Anterior cingulate cortex (tissue), 58 donors: Measurements from ENCODE around the gene SV2A.

Experiments
- DNase-seq, 58 donors: peaks; one replicate each; lab custom pipeline; 2025; lab: John Stamatoyannopoulos, UW

The SV2A gene

DNA sequence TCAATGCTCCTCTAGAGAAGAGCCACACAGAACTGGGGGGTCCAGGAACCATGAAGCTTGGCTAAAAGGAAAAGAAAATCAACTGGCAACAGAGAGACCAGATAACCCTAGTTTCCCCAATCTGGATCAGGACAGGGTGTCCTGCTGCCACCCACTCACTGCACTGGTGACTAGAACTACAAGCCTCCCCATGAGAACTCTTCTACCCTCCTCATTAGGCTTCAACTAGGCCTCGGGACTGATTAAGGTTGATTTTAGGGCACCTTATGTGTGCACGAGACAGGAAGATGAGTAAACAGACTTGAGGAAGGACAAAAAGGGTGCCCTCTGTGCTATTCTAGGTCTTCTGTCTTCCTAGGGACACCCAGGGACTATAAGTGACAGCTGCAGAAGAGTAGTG is 12.2 kb upstream of the SV2A start:
- DNase-seq, result no peak

DNA sequence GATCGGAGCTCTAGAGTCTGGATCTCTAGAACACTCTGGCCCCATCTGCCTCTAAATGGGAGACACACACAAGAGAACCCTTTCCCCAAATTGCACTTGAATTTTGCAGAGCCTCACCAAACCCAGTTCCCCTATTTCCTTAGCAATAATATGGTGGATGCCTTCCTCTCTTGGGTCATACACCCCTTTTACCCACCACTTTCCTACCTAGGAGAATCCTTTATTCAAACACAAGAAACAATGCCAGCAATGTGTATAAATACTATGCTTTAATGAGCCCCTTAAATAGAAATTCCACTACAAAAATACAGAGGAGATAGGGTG is 10.7 kb upstream of the SV2A start:
- no peak for DNase-seq

DNA sequence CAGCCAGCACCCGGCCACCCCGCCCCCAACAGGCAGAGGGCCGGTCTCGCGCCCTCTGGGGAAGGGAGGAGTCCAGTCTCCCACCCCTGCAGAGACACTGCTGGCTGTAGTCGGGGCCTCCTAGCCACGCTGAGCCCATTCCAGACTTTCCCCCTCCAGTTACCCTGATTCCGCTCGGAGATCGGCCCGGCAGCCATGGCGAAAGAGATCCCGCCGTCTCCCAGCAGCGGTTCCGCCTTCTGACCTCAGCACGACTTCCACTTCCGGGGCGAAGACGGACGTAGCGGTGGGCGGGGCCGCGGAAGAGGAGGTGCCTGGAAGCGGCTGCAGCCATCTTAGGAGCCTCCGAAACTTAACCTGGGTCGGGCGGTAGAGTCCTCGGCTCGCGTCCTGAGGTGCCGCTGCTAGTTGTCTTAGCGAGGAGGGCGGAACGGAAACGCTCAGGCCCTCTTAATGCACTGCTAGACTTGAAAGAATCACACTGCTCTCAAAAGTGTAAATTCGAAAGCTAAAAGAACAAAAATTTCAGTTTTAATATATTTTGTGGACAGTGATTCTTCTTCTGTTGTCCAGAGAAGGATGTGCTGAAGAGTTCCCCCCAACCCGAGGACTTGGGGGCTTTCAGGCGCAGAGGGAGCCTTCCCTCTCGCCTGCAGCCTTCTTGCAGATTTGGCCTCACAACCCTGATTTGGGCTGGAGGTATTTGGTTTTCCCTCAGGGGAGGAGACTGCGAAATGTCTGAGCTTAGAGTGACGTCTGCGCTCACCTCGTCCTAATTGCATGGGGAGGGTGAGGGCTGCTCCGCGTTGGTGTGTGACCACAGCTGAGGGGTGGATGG is 10.1 kb upstream of the SV2A start, which contains the start of gene SF3B4:
Gene SF3B4, minus strand, starts transcription at position 241 of the 838 bp plus-strand sequence. Its CDS starts 44 bp downstream, at position 197.
- peak; percentile 58 to 98 (median 93) for DNase-seq

DNA sequence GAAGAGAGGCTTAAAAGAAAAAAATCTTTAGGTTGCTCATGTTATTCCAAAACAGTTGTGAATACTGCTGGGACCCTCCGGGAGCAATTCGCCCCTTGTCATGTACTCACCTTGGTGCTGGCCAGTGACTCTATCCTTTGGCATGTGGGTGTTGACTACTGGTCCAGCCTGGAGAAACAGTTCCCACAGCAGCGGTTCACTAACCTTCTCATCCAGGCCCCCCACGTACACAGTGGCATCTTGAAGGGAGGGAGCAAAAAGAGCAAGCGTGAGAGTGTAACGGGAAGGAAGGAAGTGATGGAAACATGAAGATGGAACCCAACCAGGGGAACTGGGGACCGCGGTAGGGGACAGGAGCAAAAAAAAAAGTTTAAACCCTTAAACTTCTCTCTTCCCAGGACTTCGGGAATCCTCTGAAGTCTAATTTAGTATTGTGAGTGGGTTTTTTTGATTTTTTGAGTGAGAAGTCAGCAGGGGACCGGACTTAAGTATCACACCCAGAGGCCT is 9.5 kb upstream of the SV2A start:
- no peak for DNase-seq

DNA sequence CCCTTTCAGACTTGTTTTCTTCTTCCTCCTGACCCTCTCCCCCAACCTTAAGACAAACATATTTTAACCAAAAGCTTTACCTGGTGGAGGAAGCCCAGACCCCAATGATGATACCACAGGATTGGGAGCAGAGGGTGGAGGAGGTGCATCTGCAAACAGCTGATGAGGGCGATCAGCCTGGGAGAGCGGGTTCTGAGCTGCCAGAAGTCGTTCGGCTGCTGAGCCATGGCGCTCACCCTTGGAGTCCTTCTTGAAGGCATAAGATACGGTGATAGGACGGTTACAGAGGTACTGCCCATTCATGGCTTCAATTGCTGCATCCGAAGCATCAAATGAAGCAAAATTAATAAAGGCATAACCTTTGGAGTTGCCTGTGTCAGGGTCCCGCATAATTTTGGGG is 8.7 kb upstream of the SV2A start:
- DNase-seq, result no peak

DNA sequence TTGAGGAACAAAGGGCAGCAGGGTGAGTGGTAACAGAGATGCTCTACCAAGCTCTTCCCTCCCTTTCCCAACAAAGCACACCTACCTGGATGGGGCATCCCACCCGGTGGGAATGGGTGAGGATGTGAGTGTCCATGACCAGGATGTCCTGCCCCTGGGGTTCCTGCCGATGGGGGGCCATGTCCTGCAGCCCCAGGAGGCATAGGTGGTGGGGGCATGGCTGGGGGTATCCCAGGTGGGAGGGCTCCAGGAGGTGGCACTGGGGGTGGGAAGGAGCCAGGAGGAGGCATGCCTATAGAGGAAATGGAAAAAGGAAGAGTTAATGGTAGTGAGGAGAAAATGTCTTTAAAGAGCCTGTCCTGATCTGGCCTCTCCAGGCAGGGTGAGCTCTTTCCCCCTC is 8.1 kb upstream of the SV2A start:
- DNase-seq, result no peak

DNA sequence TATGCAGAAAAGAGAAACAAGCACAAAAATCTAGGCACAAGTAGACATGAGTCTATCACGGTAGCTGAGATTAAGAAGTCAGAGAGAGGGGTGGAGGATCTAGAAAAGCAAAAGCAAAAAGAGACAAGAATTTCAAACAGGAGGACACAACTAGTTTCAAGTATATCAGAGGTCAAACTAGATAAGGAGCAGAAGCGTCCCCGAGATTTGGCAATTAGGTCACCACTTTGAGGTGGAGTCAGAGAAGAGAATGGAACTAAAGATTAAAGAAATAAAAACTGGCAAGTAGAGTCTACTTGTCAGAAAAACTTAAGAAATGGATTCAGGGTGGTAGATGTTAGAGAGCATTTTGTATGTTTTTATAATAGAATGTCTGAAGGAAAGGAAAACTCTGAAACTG is 7.7 kb upstream of the SV2A start:
- DNase-seq, result no peak

DNA sequence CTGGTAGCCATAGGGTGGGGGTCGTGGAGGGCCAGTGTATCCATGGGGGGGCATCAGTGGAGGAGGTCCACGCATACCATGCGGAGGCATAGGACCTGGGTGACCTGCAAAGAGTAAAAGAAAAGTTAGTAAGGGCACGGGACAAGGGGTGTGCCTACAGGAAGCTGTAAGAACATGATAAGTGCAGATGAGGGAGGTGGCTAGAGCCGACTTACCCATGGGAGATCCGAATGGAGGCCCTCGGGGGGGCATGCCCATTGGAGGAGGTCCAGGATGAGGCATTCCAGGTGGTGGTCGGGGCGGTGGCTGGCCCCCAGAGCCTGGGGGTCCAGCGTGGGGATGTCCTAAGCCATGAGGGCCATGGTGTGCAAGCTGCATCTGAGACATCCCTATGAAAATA is 6.0 kb upstream of the SV2A start:
- DNase-seq, result no peak

DNA sequence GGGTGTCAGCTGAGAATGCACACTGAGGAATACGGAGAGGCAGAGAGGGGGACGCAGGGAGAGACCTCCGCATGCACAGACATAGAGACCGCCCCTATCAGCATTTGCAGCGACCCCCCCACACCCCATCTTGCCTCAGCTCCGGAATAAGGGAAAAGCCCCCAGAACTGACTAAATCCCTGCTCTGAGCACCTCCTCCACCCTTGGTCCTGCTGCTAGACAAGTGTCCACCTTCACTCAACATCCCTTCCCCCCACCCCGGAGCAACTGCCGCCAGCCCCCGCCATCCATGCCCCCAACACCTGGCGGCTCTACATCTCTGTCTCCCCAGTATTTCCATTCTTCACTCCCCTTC is 769 bp downstream of the SV2A start:
- DNase-seq, result peak in 1 of 58 donors; percentile 3

DNA sequence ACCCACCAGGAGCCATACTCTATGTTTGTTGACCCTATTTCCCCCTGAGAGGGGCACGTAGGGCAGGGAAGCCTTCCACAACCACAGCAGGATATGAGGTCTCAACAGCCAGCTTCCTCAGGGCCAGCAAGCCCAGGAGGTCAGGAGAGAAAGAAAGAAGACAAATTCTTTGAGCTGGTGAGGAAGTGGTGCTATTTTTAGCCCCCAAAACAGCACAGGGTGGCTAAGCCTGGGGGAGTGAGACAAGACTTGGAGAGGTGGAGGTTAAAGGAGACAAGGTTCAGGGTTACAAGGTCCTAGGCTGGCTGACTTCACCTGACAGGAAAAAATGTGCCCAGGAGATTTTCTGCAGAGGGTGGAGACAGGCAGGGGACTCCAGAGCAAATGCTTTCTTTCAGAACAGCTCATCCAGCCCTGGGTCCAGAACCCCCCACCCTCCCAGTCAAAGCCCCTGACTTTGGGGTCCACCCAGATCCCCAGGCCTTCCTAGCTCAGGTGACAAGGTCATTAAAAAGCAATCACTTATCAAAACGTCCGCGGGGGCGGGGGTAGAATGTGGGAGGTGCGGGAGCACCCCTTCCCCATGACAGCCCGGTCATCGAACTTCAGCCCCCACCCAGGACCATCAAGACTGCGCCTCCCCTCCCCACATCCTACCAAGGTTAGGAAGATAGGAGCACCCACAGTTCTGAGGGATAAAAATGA is 1.3 kb downstream of the SV2A start:
- no peak for DNase-seq

DNA sequence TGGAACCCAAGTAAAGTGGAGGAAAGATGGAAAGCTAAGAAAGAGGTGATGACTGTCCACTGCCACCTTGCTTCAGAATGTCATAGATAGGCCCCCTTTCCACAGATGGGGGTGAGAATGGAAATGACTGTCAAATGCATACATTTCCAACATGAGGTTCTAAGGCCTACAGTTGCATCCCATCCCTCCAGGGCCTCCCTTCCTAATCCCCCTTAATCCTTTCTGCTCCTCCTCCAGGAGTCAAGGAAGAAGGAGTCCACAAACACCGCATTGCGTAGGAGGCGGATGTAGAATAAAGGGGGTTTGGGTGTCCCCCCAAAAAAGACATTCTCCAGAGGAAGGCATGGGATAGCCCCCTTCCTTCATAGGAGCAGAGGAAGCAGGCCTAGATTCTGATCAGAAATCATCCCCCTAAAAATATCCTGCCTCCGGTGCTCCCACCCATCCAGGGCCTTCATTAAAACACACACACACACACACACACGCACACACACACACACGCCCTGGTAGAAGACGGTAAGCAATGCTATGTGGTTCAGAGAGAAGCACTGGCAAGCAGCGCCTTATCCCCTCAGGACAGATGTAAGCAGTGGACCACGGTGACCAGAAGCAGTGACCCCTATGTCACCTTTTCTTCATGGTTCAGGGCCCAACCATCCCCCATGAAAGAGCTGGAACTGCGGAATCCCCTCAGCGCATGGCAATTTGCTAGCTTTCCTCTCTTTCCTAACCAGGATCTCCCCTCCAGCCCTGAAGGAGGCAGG is 2.0 kb downstream of the SV2A start:
- peak in 1 of 58 donors; percentile 15 for DNase-seq

DNA sequence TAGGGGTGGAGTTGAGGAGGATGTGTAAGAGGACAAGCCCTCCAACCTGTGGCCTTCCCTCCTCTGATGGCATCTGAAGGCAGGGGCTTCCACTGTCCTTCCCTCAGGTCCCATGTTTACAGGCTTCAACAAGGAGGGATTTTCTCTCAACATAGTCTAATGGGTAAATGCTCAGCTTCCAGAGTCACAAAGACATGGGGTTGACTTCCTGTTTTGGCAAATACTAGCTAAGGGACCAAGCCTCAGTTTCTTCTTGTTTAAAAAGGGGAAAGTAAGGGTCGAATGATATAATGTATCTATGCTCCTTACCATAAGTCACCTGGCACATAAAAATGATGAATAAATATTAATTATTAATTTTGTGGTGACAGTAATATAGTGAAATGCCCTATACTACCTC is 3.1 kb downstream of the SV2A start:
- no peak for DNase-seq

DNA sequence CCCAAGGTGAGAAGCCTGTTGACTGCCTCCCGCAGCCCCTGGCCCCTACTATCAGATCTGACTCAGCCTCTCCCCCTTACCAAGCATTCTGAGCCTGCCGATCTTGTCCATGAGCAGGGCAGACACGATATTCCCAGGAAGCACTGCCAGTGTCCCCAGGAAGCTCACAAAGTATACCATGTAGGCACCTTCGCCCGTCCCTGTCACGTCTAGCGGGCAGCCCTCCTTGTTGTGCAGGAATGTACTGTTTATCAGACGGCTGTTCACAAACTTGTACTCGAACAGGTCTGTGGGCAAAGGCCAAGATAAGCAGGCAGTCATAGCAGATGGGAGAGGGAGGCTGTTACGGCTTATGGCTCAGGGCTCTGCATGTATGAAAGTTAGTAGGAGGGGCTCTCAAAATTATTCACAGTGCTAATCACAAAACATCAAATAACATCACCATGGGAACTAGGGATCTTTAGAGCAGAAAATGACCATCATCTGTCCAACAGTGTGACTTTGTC is 11.0 kb downstream of the SV2A start:
- no peak for DNase-seq

DNA sequence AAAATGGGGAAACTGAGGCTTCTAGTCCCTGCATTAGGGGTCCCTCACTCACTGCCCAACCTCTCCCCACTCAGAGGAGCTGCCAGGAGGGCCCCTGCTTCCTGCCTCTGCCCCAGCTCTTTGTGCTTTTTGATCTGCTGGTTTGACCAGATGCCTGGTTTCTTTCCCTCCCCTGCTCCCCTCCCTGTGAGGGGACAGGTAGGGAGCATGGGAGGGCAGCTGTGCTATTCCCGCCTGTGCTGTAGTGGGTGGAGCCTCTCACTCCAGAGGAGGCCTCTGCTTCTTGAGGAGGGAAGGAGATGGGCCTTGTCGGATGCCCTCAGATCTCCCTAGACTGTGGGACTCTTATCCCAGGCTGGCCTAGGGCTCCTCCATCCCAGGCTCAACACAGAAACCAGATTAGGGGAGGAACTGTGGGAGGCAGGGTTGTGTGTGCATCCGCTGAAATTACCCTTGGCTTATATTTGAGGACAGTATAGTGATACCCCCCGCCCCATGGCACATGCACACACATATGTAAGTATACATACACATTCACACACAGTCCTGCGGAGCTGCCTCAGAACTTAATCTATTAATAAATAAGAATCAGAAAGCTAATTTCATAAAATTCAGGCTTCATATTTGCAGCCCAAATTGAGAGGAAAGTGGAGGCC is 13.7 kb downstream of the SV2A start:
- no peak for DNase-seq

DNA sequence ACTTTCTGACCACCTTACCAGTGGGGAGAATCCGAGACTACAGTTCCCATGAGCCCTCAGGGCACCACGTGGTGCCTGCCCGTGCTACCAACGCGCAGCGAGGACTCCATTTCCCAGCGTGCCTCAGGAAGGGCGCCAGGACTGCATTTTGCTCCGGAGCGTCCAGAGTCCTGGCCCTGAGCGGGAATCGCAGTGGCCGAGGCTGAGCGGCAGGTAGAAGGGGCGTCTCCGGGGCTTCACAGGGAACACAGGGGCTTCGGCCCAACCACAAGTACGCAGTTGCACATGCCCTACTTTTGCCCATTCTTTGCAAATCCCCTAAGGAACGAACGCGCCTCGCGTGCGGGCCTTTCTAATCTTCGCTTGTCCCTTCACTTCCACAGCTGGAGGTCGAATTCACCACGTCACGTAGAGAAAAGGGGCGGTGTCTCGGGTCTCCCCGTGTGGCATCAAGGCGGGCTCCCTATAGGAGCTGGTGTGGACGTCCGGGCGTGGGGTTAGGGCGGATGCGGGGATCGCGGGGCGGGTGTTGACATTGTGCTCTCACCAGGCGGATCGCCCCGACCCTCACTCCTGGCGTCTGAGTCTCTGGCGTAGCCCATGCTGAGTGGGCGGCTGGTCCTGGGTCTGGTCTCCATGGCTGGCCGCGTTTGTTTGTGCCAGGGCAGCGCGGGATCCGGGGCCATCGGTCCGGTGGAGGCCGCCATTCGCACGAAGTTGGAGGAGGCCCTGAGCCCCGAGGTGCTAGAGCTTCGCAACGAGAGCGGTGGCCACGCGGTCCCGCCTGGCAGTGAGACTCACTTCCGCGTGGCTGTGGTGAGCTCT is 18.0 kb downstream of the SV2A start, which contains the start of gene BOLA1:
Gene BOLA1, plus strand, starts transcription at position 109 of the 825 bp plus-strand sequence. Its CDS starts 492 bp downstream, at position 601.
- DNase-seq, result peak; percentile 66 to 96 (median 90)

DNA sequence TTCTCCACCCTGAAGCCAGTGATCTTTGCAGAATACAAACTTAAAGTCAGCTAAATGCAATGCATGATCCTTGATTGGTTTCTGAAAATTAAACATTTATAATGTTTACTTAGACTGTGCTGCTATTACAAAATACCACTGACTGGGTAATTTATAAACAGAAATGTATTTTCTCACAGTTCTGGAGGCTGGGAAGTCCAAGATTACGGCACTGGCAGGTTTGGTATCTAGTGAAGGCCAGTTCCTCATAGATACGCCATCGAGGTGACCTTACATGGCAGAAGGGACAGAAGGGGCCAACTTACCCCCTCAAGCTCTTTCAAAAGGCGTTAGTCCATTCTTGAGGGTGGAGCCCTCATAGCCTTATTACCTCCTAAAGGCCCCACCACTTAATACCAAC is 21.1 kb downstream of the SV2A start:
- no peak for DNase-seq

DNA sequence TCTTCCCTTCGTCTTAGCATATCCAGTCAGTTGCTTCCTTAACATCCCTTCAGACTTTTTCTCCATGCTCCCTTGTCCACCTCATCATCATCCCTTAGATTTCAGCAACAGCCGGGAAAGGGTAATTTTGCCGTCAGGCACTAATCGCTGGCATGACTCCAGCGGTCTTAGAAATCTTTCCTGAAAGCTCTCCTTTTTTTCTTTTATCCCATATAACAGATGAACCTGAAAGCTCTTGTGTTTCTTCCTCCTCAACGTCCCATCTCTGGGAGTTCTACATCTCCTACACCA is 28.7 kb downstream of the SV2A start:
- DNase-seq, result peak in 6 of 58 donors; percentile 4 to 42 (median 14)

DNA sequence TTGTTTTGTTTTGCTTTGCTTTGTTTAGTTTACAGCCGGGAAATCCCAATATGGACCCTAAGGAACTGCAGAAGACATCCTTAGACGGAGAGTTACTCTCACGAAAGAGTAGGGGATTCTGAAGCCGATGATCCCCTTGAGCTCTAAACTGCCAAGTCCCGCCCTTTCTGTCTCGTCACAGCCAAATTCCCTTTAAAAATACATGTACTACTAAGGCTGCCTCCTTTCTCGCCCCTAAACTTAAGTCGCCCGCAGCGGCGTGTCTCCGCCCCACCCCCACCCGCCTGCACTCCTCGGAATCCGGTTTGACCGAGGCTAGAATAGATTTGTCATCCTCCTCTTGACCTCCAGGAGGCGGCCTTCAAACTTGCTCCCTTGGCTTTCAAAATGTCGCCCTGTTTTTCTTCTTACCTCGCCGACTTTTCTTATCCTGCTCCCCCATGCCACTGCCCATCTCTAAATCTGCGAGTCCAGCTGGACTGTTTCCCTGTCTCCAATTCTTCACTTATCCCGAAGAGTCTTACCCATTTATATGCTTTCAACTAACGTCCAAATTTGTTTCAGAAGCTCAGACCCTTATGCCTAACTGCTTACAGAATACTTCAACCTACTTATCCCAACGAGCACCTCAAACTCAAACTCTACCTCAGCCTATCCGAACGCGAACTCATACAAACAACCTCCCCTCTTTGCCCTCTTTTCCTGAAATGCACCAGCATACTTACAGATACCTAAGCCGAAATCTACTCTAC is 29.2 kb downstream of the SV2A start:
- peak in 55 of 58 donors; percentile 8 to 90 (median 65) for DNase-seq
